GM19395 (cell line): ENCODE results near the gene AKR1C2.
"Not testable (repeated sequence)": the region's sequence is repeated elsewhere in the genome, so short reads cannot be mapped to it uniquely, and the experiment has no call there.

Experiments used
- ATAC-seq: cut with Tn5 transposase; IDR thresholded peaks from one replicate; pipeline ENCODE4 v1.9.1; 2021; ENCODE audit warnings: mild to moderate bottlenecking, moderate library complexity; ENCODE audit not compliant: unreplicated experiment

AKR1C2 gene

DNA sequence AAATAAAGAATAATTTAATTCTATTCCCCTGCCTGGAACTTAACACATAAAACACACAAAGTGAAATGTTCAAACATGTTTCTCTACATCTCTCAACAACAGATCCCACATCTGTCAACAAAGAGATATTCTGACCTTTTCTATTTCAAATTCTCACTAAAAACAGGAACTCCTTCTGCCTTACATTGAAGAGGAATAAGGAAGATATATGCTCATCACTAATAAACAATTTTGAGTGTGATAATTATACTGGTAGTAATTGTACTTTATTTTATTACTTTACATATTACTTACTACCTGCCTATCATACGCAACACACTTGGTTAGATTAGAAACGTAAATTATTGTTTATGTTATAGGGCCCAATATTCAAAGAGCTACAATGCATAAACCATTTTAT, 13.4 kb downstream of the AKR1C2 start:
- no peak for ATAC-seq

DNA sequence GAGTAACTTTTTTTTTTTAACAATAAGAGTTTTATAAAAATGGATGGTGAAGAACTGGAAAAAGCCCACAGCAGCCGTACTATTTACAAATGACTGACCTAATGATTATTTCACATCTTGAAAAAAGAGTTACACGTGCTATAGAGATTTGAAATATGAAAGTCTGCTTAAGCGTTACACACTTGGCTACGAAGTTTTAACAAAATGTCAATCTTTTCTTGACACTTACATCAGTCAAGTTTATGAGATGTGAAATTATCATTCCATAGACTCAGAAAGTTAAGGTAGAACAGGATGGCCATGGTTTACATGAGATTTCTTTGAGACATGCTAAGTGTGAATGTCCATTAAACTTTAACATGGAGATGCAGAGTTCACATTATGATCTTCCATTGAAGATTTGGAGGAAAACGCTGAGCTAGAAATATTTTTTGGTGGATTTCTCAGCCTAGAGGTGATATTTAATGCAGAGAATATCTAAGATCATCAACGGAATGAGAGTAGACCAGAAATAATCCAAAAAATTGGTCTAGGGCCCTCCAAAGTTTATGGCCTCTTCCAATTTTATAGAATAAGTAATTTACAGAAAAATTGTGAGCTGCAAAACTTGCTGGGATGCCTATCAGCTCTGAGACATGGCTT, 15.5 kb downstream of the AKR1C2 start:
- ATAC-seq, result not testable (repeated sequence)

DNA sequence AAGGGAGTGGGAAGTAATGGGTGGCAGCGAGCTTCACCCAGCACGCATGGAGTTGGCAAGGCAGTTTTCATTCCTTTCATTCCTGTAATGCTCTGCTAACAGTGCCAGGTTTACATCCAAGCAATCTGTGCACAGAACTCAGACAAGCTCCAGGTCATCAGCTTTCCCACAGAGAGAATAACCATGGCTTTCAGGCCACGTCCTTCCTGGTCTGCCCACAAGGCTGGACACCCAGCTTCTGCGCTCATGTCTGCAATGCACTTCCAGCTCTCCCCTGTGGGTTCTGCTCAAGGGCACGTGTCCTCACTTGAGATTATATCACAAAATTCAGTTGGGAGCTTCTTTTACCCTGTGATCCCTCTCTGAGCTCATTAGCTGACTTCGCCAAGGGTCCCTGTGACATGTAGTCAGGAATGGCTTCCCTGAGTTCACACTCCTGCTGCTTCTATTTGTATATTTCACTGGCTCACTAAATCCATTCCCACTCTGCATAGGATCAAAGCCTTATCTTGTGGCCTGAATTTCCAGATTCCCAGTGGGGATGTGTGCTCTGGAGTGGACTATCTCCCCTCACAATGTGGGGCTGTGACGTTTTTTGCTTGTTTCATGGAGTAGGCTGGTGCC, 18.6 kb downstream of the AKR1C2 start:
- ATAC-seq, result no peak

DNA sequence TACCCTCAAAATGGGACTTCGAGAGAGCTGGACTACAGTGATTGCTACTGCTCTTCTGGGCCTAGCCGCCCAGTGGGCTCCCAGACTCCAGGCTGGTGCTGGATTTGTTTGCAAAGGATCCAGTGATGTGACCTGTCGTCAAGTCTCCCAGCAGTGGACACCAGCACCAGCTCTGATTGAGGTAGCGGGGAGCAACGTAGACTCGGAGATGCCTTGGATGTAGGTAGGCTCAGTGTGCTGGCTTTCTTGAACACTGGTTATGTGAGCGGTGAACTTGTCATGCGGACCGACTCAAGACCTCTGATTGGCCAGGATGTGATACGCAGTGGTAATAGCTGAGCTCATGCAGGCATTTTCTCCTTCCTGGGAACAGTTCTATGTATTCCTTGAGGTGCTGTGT, 19.4 kb downstream of the AKR1C2 start:
- no peak for ATAC-seq

DNA sequence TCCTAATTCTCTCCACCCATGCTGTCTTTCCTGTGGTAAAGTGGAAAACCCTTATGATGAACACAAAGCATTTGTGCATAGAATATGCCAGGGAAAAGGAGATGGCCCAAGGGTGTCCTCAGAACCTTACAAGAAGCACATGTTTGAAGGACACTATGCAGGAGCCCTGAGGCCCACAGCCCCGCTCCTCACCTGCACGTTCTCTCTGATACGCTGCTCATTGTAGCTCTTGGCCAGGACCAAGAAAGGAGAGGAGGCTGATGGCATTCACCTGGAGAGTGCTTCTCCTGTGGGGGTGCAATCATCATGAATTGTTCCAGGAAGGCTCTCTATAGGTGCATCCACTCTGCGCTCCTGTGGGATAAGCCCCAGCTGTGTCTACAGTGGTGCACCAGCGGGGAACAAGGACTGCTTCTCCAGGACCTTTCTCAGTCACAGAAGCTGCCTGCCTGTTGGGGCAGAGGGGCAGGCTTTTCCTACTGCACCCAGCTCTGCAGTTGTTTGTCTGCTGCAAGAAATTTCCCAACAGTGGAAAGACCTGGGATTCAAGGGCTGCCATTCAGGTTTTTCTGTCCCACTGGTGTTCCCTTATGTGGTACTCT, 19.9 kb downstream of the AKR1C2 start:
- ATAC-seq, result no peak

DNA sequence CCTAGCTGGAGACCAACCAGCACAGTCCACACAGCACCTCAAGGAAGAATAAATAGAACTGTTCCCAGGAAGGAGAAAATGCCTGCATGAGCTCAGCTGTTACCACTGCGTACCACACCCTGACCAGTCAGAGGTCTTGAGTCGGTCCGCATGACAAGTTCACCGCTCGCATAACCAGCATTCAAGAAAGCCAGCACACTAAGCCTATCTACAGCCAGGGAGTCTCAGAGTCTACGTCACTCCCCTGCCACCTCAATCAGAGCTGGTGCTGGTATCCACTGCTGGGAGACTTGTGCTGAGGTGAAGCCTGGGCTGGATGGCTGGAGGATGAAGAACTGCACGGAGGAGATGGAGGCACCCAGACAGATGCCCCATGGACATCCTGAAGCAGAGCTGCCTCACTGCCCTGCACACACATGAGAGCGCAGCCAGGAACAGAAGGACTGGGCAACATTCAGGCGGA, 20.9 kb downstream of the AKR1C2 start:
- no peak for ATAC-seq

DNA sequence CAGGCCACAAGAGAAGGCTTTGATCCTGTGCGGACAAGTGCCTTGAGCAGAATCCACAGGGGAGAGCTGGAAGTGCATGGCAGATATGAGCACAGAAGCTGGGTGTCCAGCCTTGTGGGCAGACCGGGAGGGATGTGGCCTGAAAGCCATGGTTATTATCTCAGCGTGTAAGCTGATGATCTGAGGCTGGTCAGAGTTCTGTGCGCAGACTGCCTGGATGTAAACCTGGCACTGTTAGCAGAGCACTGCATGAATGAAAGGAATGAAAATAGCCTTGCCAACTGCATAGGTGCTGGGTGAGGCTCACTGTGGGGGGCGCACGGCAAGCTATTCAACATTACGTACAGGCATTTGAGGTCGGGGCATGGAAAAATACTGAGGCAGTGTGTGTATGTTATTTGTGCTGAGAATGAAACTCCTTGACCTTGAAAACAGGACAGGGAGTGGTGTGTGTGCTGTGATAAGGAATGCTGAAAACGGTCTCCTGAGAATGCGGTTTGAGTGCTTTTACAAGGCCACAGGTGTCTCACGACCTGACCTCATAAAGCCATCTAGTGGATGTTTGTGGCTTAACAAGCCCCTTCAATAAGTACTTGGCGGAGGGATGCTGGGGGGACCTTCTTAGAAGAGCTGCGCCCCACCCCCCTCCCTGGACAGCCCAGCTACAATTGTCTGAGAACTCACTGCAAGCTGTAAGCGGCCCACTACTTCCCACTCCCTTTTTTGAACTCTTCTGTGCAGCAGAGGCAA, 21.8 kb downstream of the AKR1C2 start:
- no peak for ATAC-seq

DNA sequence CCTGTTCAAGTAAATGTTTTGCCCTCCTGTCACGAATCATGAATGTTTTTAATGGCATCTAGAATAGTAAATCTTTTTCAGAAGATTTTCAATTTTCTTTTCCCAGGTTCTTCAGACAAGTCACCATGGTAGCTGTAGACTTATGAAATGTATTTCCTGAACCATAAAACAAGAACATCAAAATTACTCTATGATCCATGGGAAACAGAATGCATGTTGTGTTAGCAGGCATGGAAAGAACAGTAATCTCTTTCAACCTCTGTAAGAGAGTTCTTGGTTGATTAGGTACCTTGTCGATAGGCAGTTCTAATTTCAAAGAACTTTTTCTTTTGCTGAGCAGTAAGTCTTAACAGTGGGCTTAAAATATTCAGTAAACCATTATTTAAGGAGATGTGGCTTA, 22.9 kb downstream of the AKR1C2 start:
- no peak for ATAC-seq

DNA sequence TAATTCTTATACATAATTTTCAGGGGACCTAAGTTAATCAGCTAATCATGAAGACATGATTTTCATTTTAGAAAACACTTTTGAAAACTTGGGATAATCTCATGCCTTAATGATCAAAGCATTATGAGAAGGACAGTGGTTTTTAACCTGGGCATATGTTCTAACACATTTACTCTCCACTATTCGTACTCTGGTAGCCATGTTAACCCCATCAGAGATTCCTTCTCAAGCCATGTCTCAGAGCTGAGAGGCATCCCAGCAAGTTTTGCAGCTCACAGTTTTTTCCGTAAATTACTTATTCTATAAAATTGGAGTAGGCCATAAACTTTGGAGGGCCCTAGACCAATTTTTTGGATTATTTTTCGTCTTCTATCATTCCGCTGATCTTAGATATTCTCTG, 24.8 kb downstream of the AKR1C2 start:
- ATAC-seq, result no peak

DNA sequence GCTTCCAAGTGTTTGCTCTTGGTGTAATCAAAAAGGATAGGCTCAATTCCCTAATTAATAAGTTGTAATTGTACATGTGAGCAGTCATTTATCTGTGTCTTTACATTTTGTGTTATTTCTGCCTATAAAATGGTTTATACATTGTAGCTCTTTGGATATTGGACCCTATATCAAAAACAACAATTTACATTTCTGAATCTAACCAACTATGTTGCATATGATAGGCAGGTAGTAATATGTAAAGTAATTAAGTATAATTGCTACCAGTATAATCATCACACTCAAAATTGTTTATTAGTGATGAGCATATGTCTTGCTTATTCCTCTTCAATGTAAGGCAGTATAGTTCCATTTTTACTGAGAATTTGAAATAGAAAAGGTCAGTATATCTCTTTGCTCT, 26.6 kb downstream of the AKR1C2 start:
- no peak for ATAC-seq

DNA sequence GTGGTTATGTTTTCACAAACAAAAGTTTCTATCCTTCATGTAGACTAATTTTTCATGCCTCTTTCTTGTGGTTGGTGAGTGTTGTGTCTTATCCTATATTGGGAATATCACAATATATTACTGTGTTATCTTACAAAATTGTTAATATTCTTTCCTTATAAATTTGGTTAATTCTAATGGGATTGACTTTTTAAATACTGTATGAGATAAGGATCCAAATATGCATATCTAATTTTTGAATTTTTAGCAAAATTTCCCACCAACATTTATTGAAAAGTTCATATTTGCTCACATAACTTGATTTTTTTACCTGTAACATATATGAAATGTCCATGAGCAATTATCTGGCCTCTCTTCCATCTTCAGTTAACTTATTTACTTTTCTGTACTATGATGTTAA, 29.3 kb downstream of the AKR1C2 start:
- not testable (repeated sequence) for ATAC-seq

DNA sequence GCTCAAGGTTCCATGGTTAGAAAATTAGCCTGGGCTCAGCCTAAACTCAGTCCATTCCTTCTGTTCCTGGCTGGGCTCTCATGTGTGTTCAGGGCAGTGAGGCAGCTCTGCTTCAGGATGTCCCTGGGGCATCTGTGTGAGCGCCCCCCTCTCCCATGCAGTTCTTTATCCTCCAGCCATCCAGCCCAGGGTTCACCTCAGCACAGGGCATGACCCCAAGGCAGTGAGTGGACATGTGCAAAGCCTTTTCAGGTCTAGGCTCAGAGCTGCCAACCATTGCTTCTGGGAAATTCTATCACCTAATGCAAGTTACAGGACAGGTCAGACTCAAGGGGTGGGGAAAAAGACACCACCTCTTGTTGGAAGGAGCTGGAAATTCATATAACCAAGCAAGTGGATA, 30.4 kb downstream of the AKR1C2 start:
- ATAC-seq, result not testable (repeated sequence)

DNA sequence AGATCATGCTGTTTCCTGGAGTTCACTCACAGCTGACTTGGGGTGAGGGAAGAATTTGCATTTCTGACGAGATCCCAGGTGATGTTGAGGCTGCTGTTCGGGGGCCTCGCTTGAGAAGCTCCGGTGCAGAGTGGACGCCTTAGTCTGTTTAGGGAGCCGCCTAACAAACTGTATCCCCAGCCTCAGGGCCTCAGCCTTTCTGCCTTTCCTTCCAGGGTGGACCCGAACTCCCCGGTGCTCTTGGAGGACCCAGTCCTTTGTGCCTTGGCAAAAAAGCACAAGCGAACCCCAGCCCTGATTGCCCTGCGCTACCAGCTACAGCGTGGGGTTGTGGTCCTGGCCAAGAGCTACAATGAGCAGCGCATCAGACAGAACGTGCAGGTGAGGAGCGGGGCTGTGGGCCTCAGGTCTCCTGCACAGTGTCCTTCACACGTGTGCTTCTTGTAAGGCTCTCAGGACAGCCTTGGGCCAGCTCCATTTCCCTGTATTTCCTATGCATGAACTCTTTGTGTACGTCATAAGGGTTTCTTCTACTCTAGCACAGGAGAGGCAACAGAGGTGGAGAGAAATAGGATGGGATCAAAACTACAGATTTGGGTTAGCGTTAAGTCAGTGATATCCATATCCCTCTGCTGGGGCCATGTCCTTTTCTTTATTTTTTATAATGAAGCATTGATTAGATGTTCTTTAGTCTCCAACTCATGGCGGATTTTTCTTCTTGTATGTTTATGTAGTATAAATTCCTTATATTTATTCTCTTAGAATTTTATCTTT, 31.1 kb downstream of the AKR1C2 start:
- ATAC-seq, result not testable (repeated sequence)

DNA sequence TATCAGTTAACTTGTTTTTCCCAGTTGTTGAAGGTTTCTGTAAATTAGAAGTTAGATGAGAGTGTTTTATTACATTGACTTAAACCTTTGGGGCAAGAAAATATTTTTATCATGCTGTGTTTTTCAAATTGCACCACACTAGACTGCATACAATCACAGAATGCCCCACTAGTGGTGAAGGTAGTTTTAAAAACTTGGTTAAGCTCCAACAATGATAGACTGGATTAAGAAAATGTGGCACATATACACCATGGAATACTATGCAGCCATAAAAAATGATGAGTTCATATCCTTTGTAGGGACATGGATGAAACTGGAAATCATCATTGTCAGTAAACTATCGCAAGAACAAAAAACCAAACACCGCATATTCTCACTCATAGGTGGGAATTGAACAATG, 33.3 kb downstream of the AKR1C2 start:
- ATAC-seq, result not testable (repeated sequence)

DNA sequence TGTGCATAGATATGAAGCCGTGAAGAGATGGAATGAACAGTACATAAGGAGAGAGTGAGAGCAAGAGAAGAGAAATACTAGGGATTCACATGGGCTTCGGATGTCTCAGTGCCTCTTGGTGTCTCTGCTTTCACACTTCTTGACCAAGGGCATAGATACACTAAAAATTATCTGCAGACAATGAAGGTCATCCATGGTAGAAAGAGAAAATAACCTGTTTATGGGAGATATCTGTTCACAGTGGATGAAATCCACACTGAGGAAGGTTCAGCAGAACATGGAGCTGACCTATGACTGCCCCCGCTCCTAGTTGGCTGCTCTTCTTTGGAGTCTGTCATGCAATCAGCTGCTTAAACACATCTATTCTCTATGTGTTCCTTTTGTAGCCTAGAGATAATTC, 34.4 kb downstream of the AKR1C2 start:
- ATAC-seq, result not testable (repeated sequence)

DNA sequence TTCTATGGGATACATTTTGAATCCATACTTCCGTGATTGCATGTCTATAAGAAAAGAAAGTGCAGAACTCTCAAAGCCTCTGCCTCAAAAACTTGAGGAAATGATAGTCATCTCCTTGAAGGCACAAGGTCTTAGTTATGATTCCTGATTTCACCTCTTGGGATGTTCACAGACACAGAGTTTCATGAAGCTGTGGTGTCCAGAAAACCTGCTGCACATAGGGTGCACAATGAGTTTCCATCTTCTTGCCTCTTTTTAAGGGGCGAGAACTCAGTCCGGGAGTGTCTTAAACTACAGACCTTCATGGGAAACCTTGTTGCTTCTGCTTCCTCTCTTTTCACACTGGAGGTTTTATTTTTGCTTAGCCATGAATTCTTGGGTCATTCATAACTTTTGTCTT, 36.5 kb downstream of the AKR1C2 start:
- not testable (repeated sequence) for ATAC-seq

DNA sequence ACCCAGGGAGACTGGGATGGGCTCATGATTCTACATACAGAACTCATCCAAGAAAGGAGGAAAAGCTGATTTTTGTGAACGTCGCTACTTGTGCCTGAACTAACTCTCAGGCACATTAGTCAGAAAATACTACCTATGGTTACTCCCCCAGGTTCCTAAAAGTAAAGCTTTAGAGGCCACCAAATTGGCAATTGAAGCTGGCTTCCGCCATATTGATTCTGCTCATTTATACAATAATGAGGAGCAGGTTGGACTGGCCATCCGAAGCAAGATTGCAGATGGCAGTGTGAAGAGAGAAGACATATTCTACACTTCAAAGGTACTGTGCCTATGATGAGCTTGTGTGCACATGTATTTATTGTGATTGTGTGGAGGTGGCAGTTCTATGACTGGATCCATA, 37.9 kb downstream of the AKR1C2 start:
- not testable (repeated sequence) for ATAC-seq

DNA sequence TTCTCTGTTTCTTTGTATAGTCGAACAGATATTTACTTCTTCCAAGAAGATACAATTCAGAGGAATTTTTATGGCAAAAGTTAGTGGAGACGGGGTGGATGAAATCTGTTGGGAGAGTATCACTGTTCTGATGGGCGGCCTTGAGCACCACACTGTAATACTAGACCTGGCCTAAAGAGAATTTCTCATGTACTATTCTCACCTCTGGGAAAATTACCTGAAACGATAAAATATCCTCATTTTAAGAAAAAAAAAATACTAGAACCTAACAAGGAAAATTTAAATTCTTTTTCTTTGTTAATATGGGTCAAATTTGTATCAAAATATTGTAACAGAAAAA, 39.9 kb downstream of the AKR1C2 start:
- not testable (repeated sequence) for ATAC-seq

DNA sequence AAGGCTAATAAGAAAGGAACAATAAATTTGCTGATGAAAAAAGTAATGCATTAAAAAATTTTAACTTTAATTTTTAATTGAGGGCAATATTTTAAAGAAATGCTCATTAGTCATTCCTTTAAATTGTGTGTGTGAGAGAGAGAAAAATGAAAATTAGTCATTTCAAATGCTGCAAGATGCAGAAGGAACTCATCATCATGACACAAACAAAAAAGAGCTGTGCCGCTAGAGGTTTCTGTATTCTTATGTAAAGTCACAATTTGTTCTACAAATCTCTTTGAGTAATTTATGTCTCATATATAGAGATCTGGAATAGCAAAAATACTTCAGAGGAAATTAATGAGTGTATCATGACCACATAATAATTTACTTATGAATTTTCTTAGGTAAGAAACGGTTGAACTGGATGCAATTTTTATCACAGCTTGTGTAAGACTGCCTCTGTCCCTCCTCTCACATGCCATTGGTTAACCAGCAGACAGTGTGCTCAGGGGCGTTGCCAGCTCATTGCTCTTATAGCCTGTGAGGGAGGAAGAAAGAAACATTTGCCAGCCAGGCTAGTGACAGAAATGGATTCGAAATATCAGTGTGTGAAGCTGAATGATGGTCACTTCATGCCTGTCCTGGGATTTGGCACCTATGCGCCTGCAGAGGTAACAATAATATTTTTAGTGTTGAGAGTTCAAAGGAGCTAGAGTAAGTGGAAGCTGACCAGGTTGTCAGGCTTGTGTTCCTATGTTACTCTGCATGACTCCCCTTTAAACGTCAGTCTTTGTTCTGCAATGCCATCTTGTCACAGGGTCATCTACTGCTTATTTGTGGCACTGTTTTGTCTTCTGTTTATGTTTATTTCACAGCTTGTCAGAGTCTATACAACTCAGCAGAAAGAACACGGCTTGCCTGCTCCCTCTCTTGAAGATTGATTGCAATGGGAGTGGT, 40.5 kb downstream of the AKR1C2 start, which contains the start of gene AKR1C1:
TSS of gene AKR1C1 (plus strand) at position 540 of the 939 bp plus-strand sequence. CDS start at position 570, 30 bp downstream.
- ATAC-seq, result not testable (repeated sequence)

DNA sequence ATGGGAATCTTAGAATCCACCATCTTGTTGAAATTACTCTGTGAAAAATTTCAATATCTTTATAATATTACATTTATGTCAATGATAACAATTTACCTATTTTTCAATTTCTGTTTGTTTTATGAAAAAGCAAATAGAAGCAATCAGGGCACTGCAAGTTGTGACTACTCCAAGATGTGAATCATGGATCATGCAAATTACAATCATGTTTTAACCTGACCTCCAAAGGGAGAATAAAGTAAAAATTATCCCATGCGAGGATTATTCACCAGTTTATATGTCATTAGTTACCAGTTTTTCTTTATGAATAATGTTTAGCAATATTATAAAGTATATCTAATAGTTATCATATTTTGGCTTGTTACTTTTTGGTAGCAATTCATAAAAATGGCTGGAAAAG, 41.3 kb downstream of the AKR1C2 start:
- not testable (repeated sequence) for ATAC-seq
